Stimulated activated CD4-positive, alpha-beta T cell treated with anti-CD3 and anti-CD28 coated beads, Interleukin-12 subunit alpha, Interleukin-12 subunit beta, amount 100 ng/mL, for 48 hours (primary cell): ENCODE data around the gene DNAJC7.

ENCODE experiments used
- DNase-seq, 3 donors: peaks; one replicate each; pipeline ENCODE4 v3.0.0-alpha.2; 2020; ENCODE audit warnings: low read depth in 2 of 3, low spot score in 1 of 3

Gene DNAJC7

GRCh38 chr17:41976142-41976768 lies 41.0 kb downstream of the DNAJC7 start:
- no peak for DNase-seq

GRCh38 chr17:41975099-41976083 lies 41.8 kb downstream of the DNAJC7 start:
- no peak for DNase-seq

GRCh38 chr17:41974658-41975057 lies 42.6 kb downstream of the DNAJC7 start:
- DNase-seq: no peak

GRCh38 chr17:41974031-41974430 lies 43.2 kb downstream of the DNAJC7 start:
- no peak for DNase-seq

- DNase-seq: no peak
Measured at GRCh38 chr17:41973408-41973811, 43.8 kb downstream of the DNAJC7 start.

GRCh38 chr17:41972571-41973407 lies 44.5 kb downstream of the DNAJC7 start:
- DNase-seq: no peak

GRCh38 chr17:41971721-41972523 lies 45.3 kb downstream of the DNAJC7 start:
- DNase-seq: no peak

- no peak for DNase-seq
Measured at GRCh38 chr17:41970901-41971331, 46.3 kb downstream of the DNAJC7 start.

GRCh38 chr17:41968676-41969075 lies 48.6 kb downstream of the DNAJC7 start:
- DNase-seq: no peak

- DNase-seq: no peak
Measured at GRCh38 chr17:41967921-41968578, 49.2 kb downstream of the DNAJC7 start.

GRCh38 chr17:41967141-41967920 lies 49.9 kb downstream of the DNAJC7 start:
- DNase-seq: peak; percentile 11 to 32 (median 27)

- DNase-seq: peak; percentile 81 to 88 (median 81)
Measured at GRCh38 chr17:41966463-41967140, 50.6 kb downstream of the DNAJC7 start, which contains the start of gene CNP. CNP (plus strand) TSS chr17:41966795; CDS start chr17:41966885, 90 bp downstream.

- peak; percentile 55 to 71 (median 67) for DNase-seq
Measured at GRCh38 chr17:41965694-41966462, 51.4 kb downstream of the DNAJC7 start.

GRCh38 chr17:41962768-41963434 lies 54.3 kb downstream of the DNAJC7 start:
- peak; percentile 53 to 70 (median 54) for DNase-seq

- no peak for DNase-seq
Measured at GRCh38 chr17:41962111-41962510, 55.1 kb downstream of the DNAJC7 start.

GRCh38 chr17:41959336-41960095 lies 57.7 kb downstream of the DNAJC7 start:
- DNase-seq: no peak

GRCh38 chr17:41959030-41959335 lies 58.3 kb downstream of the DNAJC7 start:
- no peak for DNase-seq
